Esophagus (tissue), 2 donors: ENCODE measurements around the gene DCAF8L2. TPM values are rescaled to one million over a fixed set of nuclear protein-coding genes. Genes with fewer than 3 reads are reported as not detected.
"Not testable (repeated sequence)": the region's sequence is repeated elsewhere in the genome, so short reads cannot be mapped to it uniquely, and the experiment has no call there.

Experiments used
- H3K27ac ChIP-seq, 2 donors: one replicate each; pipeline ENCODE4 v1.5.1; 2013; ENCODE audit warnings: low read depth in 2 of 2, mild to moderate bottlenecking in 2 of 2, inconsistent platforms in 1 of 2, low read length in 1 of 2, moderate library complexity in 1 of 2
- H3K27me3 ChIP-seq, 2 donors: one replicate each; pipeline ENCODE4 v1.6.1; 2013; ENCODE audit warnings: low read length in 2 of 2, control low read depth in 1 of 2, mild to moderate bottlenecking in 1 of 2; ENCODE audit not compliant: insufficient read depth in 2 of 2, control insufficient read depth in 1 of 2
- H3K36me3 ChIP-seq, 2 donors: one replicate each; pipeline ENCODE4 v1.6.1; 2013; ENCODE audit warnings: low read length in 1 of 2; ENCODE audit not compliant: control insufficient read depth in 2 of 2, insufficient read depth in 2 of 2
- H3K4me1 ChIP-seq, 2 donors: one replicate each; pipeline ENCODE4 v1.6.1; 2013; ENCODE audit warnings: low read length in 1 of 2; ENCODE audit not compliant: control insufficient read depth in 2 of 2, insufficient read depth in 2 of 2
- H3K4me3 ChIP-seq, 2 donors: one replicate each; pipeline ENCODE4 v1.5.1; 2013; ENCODE audit warnings: low read length in 2 of 2, mild to moderate bottlenecking in 2 of 2, low read depth in 1 of 2, moderate library complexity in 1 of 2
- H3K9me3 ChIP-seq, 2 donors: one replicate each; pipeline ENCODE4 v1.6.1; 2013; ENCODE audit warnings: mild to moderate bottlenecking in 2 of 2, low read depth in 1 of 2, low read length in 1 of 2, moderate library complexity in 1 of 2; ENCODE audit not compliant: control insufficient read depth in 2 of 2, insufficient read depth in 1 of 2
- WGBS, 2 donors: extraction: QIAGEN DNeasy Blood & Tissue Kit; methylation state at CpG; one replicate each; pipeline ENCODE4 v1.1.7; 2013; 5-methylcytosine and 5-hydroxymethylcytosine counted together
- polyA plus RNA-seq, 2 donors: library from polyadenylated mRNA; stranded (reverse); fragments of 200-250 nt; gene quantifications; one replicate each; pipeline ENCODE4 v1.2.3, GENCODE V29; 2013
- donor health status: healthy with polysubstance abuse.
- donor health status: Bipolar disorder and iron deficiency.

The DCAF8L2 gene
- polyA plus RNA-seq, 2 donors, result not detected

DNA sequence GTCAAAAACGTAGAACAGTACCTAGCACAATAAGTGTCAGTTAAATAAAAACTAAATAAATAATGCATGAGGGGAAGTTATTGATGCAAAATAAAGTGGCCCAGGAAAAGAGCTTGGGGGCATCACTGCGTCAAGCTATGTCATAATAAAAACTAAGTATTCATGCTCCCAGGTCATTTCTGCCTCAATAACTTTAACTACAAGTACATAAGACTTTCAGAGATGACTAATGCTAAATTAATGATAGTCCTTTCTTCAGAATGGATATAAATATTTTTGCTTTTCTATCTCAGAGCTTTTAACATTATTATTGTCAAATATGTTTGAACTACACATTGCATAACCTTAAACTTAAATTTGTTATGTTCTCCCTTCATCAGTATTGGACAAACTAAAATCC is 125.5 kb downstream of the DCAF8L2 start:
- Histone ChIP-seq H3K27me3 (no peaks in the 10 kb centered on the region), H3K36me3 (no peaks in the 10 kb centered on the region), H3K27ac (no peak overlapping the region), H3K9me3 (no peaks in the 10 kb centered on the region), H3K4me3 (no peak overlapping the region), H3K4me1 (no peaks in the 10 kb centered on the region)
- 28 to 43% methylated on average over 2 of the region's 2 CpGs for WGBS, 2 donors

DNA sequence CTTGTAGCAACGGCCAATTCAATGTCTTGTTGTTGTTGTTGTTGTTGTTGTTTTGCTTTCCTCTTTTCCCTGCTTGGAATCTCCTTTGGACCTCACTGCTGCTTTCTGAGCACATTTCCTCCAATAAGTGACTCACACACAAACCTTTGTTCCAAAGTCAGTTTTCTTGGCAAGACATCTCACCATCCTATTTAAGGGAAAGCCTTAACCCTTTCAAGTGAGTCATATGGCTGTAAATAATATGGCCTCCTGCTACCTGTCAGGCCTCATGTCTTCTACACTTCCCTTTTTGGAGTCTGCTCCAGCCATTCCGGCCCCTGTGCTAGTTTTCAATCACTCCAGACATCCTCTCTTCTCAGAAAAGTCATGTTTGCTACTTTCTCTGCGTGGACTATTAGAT is 138.1 kb downstream of the DCAF8L2 start:
- H3K4me3 ChIP-seq, result no peak overlapping the region
- H3K4me1 ChIP-seq, result no peaks in the 10 kb centered on the region
- no peaks in the 10 kb centered on the region for H3K27me3 ChIP-seq
- WGBS, 2 donors, result 36 to 50% methylated on average over 3 of the region's 3 CpGs
- H3K27ac ChIP-seq, result no peak overlapping the region
- H3K36me3 ChIP-seq, result no peaks in the 10 kb centered on the region
- no peaks in the 10 kb centered on the region for H3K9me3 ChIP-seq

DNA sequence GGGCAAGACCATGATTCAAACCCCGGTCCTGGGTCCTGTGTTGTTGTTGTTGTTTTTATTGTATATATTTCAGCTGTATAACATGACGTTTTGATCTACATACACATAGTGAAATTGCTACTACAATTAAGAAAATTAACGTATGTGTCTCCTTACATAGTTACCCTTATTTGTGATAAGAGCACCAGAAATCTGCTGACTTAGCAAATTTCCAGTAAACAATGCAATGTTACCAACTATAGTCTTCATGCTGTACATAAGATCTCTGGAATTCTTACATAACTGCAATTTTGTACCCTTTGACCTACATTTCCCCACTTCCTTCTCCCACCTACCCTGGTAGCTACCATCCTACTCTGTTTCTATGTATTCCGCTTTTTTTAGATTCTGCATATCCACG is 141.8 kb downstream of the DCAF8L2 start:
- Histone ChIP-seq H3K4me1 (no peaks in the 10 kb centered on the region), H3K9me3 (no peaks in the 10 kb centered on the region), H3K27ac (no peak overlapping the region), H3K27me3 (no peaks in the 10 kb centered on the region), H3K4me3 (no peak overlapping the region), H3K36me3 (no peaks in the 10 kb centered on the region)
- WGBS, 2 donors, result 80 to 91% methylated on average over 5 of the region's 5 CpGs

DNA sequence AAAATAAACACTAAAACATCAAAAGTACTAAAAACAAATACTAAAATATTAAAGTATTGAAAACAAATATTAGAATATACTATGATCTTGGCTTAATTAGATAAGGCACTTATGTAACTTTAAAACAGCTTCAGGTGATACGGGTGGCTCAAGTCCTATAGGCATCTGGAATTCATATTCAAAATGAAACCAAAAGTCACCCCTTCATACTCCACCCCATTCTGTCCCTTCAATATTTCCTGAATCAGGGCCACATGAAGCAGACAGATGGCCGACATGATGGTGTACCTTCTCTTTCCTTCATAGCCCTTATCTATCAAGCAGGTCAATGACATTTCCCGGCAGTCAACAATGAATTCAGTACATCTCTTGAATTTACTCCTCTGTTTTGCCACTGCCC is 145.8 kb downstream of the DCAF8L2 start:
- Histone ChIP-seq H3K36me3 (no peaks in the 10 kb centered on the region), H3K4me3 (no peak overlapping the region), H3K27ac (no peak overlapping the region), H3K4me1 (no peaks in the 10 kb centered on the region), H3K9me3 (no peaks in the 10 kb centered on the region), H3K27me3 (no peaks in the 10 kb centered on the region)
- WGBS, 2 donors, result 72 to 78% methylated on average over 3 of the region's 3 CpGs

DNA sequence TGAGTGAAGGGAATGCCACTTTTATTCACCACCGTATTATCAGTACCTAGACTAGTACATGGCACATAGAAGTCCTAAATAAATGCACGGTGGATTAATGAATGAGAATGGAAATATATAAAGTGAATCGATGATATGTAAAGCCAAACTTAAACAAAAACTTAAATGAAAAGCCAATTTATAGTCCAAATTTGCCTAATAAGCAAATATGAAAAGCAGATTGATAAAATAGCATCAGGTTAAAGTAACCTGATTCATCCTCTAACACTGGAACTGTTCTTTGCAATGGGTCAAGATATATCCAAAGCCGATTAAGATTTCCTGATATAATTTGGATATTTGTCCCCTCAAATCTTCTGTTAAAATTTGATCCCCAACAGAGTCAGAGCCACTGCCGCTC is 150.8 kb downstream of the DCAF8L2 start:
- Histone ChIP-seq H3K27me3 (no peaks in the 10 kb centered on the region), H3K4me1 (no peaks in the 10 kb centered on the region), H3K4me3 (no peak overlapping the region), H3K27ac (no peak overlapping the region), H3K36me3 (no peaks in the 10 kb centered on the region), H3K9me3 (no peaks in the 10 kb centered on the region)
- 80 to 94% methylated on average over 5 of the region's 5 CpGs for WGBS, 2 donors

DNA sequence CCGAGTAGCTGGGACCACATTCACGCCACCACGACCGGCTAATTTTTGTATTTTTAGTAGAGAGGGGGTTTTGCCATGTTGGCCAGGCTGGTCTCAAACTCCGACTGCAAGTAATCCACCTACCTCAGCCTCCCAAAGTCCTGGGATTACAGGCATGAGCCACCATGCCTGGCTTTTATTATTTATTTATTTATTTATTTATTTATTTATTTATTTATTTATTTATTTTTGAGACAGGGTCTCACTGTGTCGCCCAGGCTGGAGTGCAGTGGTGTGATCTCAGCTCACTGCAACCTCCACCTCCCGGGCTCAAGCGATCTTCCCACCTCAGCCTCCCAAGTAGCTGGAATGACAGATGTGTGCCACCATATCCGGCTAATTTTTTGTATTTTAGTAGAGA is 153.4 kb downstream of the DCAF8L2 start:
- not testable (repeated sequence) for H3K36me3 ChIP-seq

DNA sequence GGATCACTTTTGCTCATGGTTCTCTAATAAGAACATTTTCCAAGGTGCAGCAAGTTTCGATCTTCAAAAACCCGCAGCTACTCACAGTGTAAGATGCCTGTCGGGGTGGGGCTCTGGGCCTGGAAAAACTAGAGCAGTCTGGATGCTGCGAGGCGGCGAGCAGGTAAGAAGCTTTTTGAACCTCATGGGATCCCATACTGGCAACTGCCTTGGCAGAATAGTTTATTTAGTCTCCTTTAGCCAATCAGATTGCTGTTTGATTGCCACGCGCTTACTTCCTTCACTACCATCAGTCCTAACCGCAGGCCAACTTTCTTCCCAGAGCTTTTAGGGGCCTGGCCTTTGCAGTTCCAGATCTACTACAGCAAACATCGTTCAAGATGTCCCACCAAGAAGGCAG is 156.4 kb downstream of the DCAF8L2 start:
- Histone ChIP-seq H3K27ac (no peak overlapping the region), H3K9me3 (peaks cover 0 to 9% of the 10 kb centered on the region in 2 donors), H3K36me3 (no peaks in the 10 kb centered on the region), H3K4me3 (no peak overlapping the region), H3K27me3 (no peaks in the 10 kb centered on the region), H3K4me1 (no peaks in the 10 kb centered on the region)
- 87 to 95% methylated on average over 10 of the region's 10 CpGs for WGBS, 2 donors

More for the DNA sequence above, 153.4 kb downstream of the DCAF8L2 start:
- H3K27ac ChIP-seq, H3K27me3 ChIP-seq, H3K4me1 ChIP-seq, H3K9me3 ChIP-seq, H3K4me3 ChIP-seq: not testable (repeated sequence)
- WGBS, 2 donors, result 88 to 92% methylated on average over 9 of the region's 9 CpGs

DNA sequence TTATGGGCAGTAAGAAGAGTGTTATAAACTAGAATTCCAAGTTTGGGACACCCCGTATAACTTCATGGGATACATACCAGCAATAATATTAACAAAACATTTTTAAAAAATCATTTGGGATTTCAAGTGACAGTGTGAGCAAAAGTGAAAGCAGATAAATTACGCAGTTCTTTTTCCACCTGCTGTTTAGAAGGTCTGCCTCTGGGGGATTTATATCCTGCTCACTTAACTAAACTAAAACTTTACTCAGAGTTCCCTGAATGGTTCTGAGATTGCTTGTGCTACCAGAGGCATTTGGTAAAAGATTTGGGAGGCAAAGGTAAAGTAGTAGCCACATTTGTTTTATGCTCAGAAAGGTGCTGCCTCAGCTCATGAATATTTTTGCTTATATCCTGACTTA is 160.2 kb downstream of the DCAF8L2 start:
- H3K4me3 ChIP-seq, H3K36me3 ChIP-seq, H3K9me3 ChIP-seq, H3K27me3 ChIP-seq, H3K4me1 ChIP-seq, H3K27ac ChIP-seq: not testable (repeated sequence)
- WGBS, 2 donors, result 52 to 54% methylated on average over 2 of the region's 2 CpGs

DNA sequence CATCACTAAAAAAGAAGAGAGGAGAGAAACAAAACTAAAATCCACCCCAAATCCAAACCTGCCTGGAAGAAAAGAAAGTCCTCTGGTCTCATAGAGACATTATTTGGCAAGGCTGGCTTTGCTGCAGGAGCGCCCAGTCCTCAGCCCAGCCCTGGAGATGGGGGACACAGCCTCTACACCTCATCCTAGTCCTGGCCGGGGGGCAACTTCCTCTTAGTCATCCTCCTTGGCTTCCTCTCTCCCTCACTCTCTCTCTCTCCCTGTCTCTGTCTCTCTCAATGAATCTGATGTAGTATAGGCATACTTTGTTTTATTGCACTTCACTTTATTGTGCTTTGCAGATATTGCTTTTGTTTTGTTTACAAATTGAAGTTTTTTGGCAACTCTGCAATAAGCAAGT is 161.8 kb downstream of the DCAF8L2 start:
- H3K27me3 ChIP-seq, result no peaks in the 10 kb centered on the region
- H3K4me1 ChIP-seq, result no peaks in the 10 kb centered on the region
- H3K4me3 ChIP-seq, result no peak overlapping the region
- H3K36me3 ChIP-seq, result no peaks in the 10 kb centered on the region
- no peak overlapping the region for H3K27ac ChIP-seq
- peaks cover 0 to 5% of the 10 kb centered on the region in 2 donors for H3K9me3 ChIP-seq
- WGBS, 2 donors, result 44 to 48% methylated on average over 2 of the region's 2 CpGs

DNA sequence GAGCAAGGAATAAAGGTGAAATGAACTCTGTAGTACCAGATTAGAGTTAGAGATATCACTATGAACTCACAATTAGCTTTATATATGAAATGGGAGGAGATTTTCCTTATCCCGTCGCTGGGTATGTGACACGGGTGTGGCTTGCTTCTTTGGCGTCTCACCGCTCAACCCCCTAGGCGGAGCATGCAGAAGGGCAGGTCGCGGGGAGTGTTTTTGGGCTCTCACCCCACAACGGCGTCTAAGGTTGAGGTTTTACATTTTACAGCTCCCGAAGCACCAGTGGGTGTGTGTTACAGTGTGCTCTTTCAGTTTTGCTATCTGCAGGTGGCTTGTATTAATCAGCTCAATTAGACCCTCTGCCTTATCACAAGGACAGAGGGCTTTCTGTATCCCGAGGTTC is 175.6 kb downstream of the DCAF8L2 start:
- Histone ChIP-seq H3K9me3 (no peaks in the 10 kb centered on the region), H3K4me1 (no peaks in the 10 kb centered on the region), H3K36me3 (no peaks in the 10 kb centered on the region), H3K4me3 (no peak overlapping the region), H3K27ac (no peak overlapping the region), H3K27me3 (no peaks in the 10 kb centered on the region)
- WGBS, 2 donors, result 84% methylated on average over 12 of the region's 12 CpGs
